Activated CD8-positive, alpha-beta T cell treated with anti-CD3 and anti-CD28 coated beads, Interleukin-2, amount 10 ng/mL, durations not matched to agents 7 days and 5 days (primary cell): ENCODE data around the gene AGXT. TPM values are rescaled to one million over a fixed set of nuclear protein-coding genes. Genes with fewer than 3 reads are reported as not detected.

Experiments
- ATAC-seq: fragments of 150-1000 bp; cut with Tn5 transposase; one replicate; pipeline ENCODE4 v1.10.0; 2021; ENCODE audit warnings: moderate library complexity
- CTCF ChIA-PET: fragments of 350-600 bp; sonication (Branson Sonifier 250); formaldehyde crosslinking; loops from one replicate; lab custom pipeline; 2021; ENCODE audit warnings: antibody characterized with exemption; lab: Charles Lee
- POLR2A ChIA-PET: fragments of 350-600 bp; sonication (Branson Sonifier 250); formaldehyde crosslinking; loops from one replicate; lab custom pipeline; 2021; ENCODE audit warnings: antibody characterized with exemption; lab: Charles Lee
- DNase-seq: peaks from one replicate; pipeline ENCODE4 v3.0.0-alpha.2; 2020
- H3K27ac Mint-ChIP-seq: one replicate; pipeline ENCODE4 v1.8.0; 2021; ENCODE audit warnings: mild to moderate bottlenecking, mixed read lengths
- H3K27me3 Mint-ChIP-seq: one replicate; pipeline ENCODE4 v1.8.0; 2021; ENCODE audit warnings: low read depth, mixed read lengths
- H3K36me3 Mint-ChIP-seq: one replicate; pipeline ENCODE4 v1.8.0; 2021; ENCODE audit warnings: low read depth, mixed read lengths
- H3K4me1 Mint-ChIP-seq: one replicate; pipeline ENCODE4 v1.8.0; 2021; ENCODE audit warnings: low read depth, mixed read lengths
- H3K4me3 Mint-ChIP-seq: one replicate; pipeline ENCODE4 v1.8.0; 2021; ENCODE audit warnings: mild to moderate bottlenecking, mixed read lengths
- H3K9me3 Mint-ChIP-seq: one replicate; pipeline ENCODE4 v1.8.0; 2022; ENCODE audit warnings: mixed read lengths; ENCODE audit not compliant: insufficient read depth
- total RNA-seq, 2 experiments: library from RNA; stranded (reverse); gene quantifications; one replicate each; pipeline ENCODE4 v1.2.3, GENCODE V29; 2021

Gene AGXT
- total RNA-seq, 2 experiments from 2014 or later: not detected

GRCh38 chr2:240884745-240885144 lies 16.1 kb downstream of the AGXT start:
- Mint-ChIP-seq H3K9me3 (no peaks in the 10 kb centered on the region), H3K36me3 (no peaks in the 10 kb centered on the region), H3K27ac (no peak overlapping the region), H3K4me1 (no peaks in the 10 kb centered on the region), H3K27me3 (peaks cover 12% of the 10 kb centered on the region), H3K4me3 (no peak overlapping the region)
- ChIA-PET POLR2A (no interaction called here), CTCF (no interaction called here)
- DNase-seq (no peak), ATAC-seq (no peak)

- DNase-seq (no peak), ATAC-seq (no peak)
- Mint-ChIP-seq H3K4me3 (no peak overlapping the region), H3K27me3 (peaks cover 12% of the 10 kb centered on the region), H3K9me3 (no peaks in the 10 kb centered on the region), H3K36me3 (no peaks in the 10 kb centered on the region), H3K27ac (no peak overlapping the region), H3K4me1 (no peaks in the 10 kb centered on the region)
- ChIA-PET POLR2A (no interaction called here), CTCF (no interaction called here)
Measured at GRCh38 chr2:240885566-240885965, 16.9 kb downstream of the AGXT start.

- Mint-ChIP-seq H3K27me3 (peaks cover 7% of the 10 kb centered on the region), H3K9me3 (no peaks in the 10 kb centered on the region), H3K27ac (no peak overlapping the region), H3K4me1 (no peaks in the 10 kb centered on the region), H3K36me3 (no peaks in the 10 kb centered on the region), H3K4me3 (no peak overlapping the region)
- ATAC-seq (no peak), DNase-seq (no peak)
- POLR2A ChIA-PET: no interaction called here
- CTCF ChIA-PET: no interaction called here
Measured at GRCh38 chr2:240886023-240886565, 17.5 kb downstream of the AGXT start.

GRCh38 chr2:240886678-240887609 lies 18.3 kb downstream of the AGXT start:
- Mint-ChIP-seq H3K27ac (no peak overlapping the region), H3K36me3 (no peaks in the 10 kb centered on the region), H3K27me3 (peaks cover 6% of the 10 kb centered on the region), H3K4me3 (no peak overlapping the region), H3K9me3 (no peaks in the 10 kb centered on the region), H3K4me1 (no peaks in the 10 kb centered on the region)
- CTCF ChIA-PET: no interaction called here
- DNase-seq (no peak), ATAC-seq (no peak)
- POLR2A ChIA-PET: no interaction called here

GRCh38 chr2:240887631-240888030 lies 19.0 kb downstream of the AGXT start:
- no peak for ATAC-seq
- ChIA-PET POLR2A (no interaction called here), CTCF (no interaction called here)
- H3K9me3 Mint-ChIP-seq: no peaks in the 10 kb centered on the region
- no peak overlapping the region for H3K27ac Mint-ChIP-seq
- no peaks in the 10 kb centered on the region for H3K4me1 Mint-ChIP-seq
- peaks cover 5% of the 10 kb centered on the region for H3K27me3 Mint-ChIP-seq
- H3K4me3 Mint-ChIP-seq: no peak overlapping the region
- no peaks in the 10 kb centered on the region for H3K36me3 Mint-ChIP-seq
- DNase-seq: no peak

- Mint-ChIP-seq H3K27me3 (peaks cover 1% of the 10 kb centered on the region), H3K27ac (no peak overlapping the region), H3K9me3 (no peaks in the 10 kb centered on the region), H3K36me3 (no peaks in the 10 kb centered on the region), H3K4me1 (no peaks in the 10 kb centered on the region), H3K4me3 (no peak overlapping the region)
- ChIA-PET POLR2A (no interaction called here), CTCF (no interaction called here)
- DNase-seq (no peak), ATAC-seq (no peak)
Measured at GRCh38 chr2:240888130-240888889, 19.7 kb downstream of the AGXT start.

- no peaks in the 10 kb centered on the region for H3K36me3 Mint-ChIP-seq
- no peak for ATAC-seq
- H3K4me1 Mint-ChIP-seq: no peaks in the 10 kb centered on the region
- CTCF ChIA-PET: no interaction called here
- no peaks in the 10 kb centered on the region for H3K27me3 Mint-ChIP-seq
- no peaks in the 10 kb centered on the region for H3K9me3 Mint-ChIP-seq
- no peak overlapping the region for H3K27ac Mint-ChIP-seq
- POLR2A ChIA-PET: no interaction called here
- no peak for DNase-seq
- no peak overlapping the region for H3K4me3 Mint-ChIP-seq
Measured at GRCh38 chr2:240888890-240889573, 20.4 kb downstream of the AGXT start.

GRCh38 chr2:240889601-240890560 lies 21.3 kb downstream of the AGXT start:
- no peak for DNase-seq
- no peaks in the 10 kb centered on the region for H3K4me1 Mint-ChIP-seq
- POLR2A ChIA-PET: no interaction called here
- H3K27me3 Mint-ChIP-seq: no peaks in the 10 kb centered on the region
- no peak overlapping the region for H3K27ac Mint-ChIP-seq
- no peak for ATAC-seq
- H3K4me3 Mint-ChIP-seq: no peak overlapping the region
- CTCF ChIA-PET: no interaction called here
- no peaks in the 10 kb centered on the region for H3K9me3 Mint-ChIP-seq
- no peaks in the 10 kb centered on the region for H3K36me3 Mint-ChIP-seq

GRCh38 chr2:240890691-240891090 lies 22.1 kb downstream of the AGXT start:
- CTCF ChIA-PET: no interaction called here
- no peak overlapping the region for H3K27ac Mint-ChIP-seq
- no peaks in the 10 kb centered on the region for H3K9me3 Mint-ChIP-seq
- no peak overlapping the region for H3K4me3 Mint-ChIP-seq
- H3K4me1 Mint-ChIP-seq: no peaks in the 10 kb centered on the region
- H3K36me3 Mint-ChIP-seq: no peaks in the 10 kb centered on the region
- POLR2A ChIA-PET: no interaction called here
- H3K27me3 Mint-ChIP-seq: no peaks in the 10 kb centered on the region
- no peak for DNase-seq
- ATAC-seq: no peak

GRCh38 chr2:240891492-240892340 lies 23.1 kb downstream of the AGXT start:
- Mint-ChIP-seq H3K36me3 (no peaks in the 10 kb centered on the region), H3K9me3 (no peaks in the 10 kb centered on the region), H3K4me1 (no peaks in the 10 kb centered on the region), H3K27ac (no peak overlapping the region), H3K27me3 (no peaks in the 10 kb centered on the region), H3K4me3 (no peak overlapping the region)
- ATAC-seq: no peak
- ChIA-PET CTCF (no interaction called here), POLR2A (no interaction called here)
- no peak for DNase-seq
